GM12892 (cell line): Measurements from ENCODE around the gene SVOP.

Source experiments
- POLR2A ChIP-seq: IDR thresholded peaks from 2 replicates; pipeline ENCODE4 v1.6.1; 2011; ENCODE audit warnings: low read depth, low read length, control low read depth
- POLR2AphosphoS5 ChIP-seq: IDR thresholded peaks from 2 replicates; pipeline ENCODE4 v1.6.1; 2011; ENCODE audit warnings: low read depth, low read length, control low read depth

- TF ChIP-seq POLR2AphosphoS5 (no peak), POLR2A (no peak)
Measured at GRCh38 chr12:109065853-109066193, 45.0 kb upstream of the SVOP start.
